PC-3 (cell line): ENCODE measurements around the gene CD9.

ENCODE experiments used
- CTCF ChIP-seq: fragments of 300-600 bp; sonication (generic); conservative IDR thresholded peaks from 2 replicates; pipeline ENCODE4 v1.5.1; 2017; ENCODE audit warnings: antibody characterized with exemption, low read depth, mild to moderate bottlenecking, low read length
- EZH2 ChIP-seq: fragments of 300-600 bp; sonication (generic); IDR thresholded peaks from one replicate; pipeline ENCODE4 v1.6.1; 2017; ENCODE audit warnings: antibody characterized with exemption, mild to moderate bottlenecking, low read length; ENCODE audit not compliant: unreplicated experiment
- EZH2phosphoT487 ChIP-seq: fragments of 300-600 bp; sonication (generic); IDR thresholded peaks from 2 replicates; pipeline ENCODE4 v1.6.1; 2018; ENCODE audit warnings: mild to moderate bottlenecking, antibody characterized with exemption, low read length, borderline replicate concordance

GRCh38 chr12:6199531-6200255, 507 bp upstream of the CD9 start:
- TF ChIP-seq CTCF (no peak), EZH2phosphoT487 (no peak), EZH2 (no peak)
